ENCODE results near the gene SLC38A8. TPM values are rescaled to one million over a fixed set of nuclear protein-coding genes. Genes with fewer than 3 reads are reported as not detected.

The SLC38A8 gene
- total RNA-seq, 1 experiment from 2014 or later, result not detected

DNA sequence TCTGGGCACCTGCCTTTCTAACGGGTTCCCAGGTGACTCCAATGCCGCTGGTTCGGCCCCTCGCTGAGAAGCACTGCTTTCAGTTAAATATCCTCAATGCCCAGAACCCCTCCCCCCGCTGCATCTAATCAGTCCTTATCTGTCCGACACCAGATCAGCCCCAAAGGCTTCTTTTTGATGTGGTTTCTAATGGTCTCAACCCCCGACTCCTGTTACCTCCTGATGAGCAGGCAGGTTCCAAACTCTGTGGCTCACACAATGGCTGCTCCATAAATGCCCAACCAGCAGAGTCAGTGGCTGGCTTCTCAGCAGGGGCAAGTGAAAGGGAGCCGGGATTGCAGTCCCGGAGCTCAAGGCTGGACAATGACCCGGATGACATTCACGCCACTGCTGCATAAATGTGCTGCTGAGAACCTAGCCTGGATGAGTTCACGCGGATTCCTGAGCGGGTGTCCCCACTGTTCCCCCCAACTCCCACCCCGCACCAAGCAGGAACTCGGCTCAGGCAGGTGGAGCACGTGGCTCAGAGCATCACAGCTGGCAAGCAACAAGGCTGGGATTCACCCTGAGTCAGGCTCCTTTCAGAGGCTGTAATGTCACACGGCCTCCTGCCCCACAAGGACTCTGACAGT is 1.0 kb upstream of the SLC38A8 start:
- TF ChIP-seq POLR2AphosphoS5 (IDR thresholded peaks at IDR 0.05; ENCODE audit: low read depth, low read length), result no peak
- TF ChIP-seq, protein P1, sequence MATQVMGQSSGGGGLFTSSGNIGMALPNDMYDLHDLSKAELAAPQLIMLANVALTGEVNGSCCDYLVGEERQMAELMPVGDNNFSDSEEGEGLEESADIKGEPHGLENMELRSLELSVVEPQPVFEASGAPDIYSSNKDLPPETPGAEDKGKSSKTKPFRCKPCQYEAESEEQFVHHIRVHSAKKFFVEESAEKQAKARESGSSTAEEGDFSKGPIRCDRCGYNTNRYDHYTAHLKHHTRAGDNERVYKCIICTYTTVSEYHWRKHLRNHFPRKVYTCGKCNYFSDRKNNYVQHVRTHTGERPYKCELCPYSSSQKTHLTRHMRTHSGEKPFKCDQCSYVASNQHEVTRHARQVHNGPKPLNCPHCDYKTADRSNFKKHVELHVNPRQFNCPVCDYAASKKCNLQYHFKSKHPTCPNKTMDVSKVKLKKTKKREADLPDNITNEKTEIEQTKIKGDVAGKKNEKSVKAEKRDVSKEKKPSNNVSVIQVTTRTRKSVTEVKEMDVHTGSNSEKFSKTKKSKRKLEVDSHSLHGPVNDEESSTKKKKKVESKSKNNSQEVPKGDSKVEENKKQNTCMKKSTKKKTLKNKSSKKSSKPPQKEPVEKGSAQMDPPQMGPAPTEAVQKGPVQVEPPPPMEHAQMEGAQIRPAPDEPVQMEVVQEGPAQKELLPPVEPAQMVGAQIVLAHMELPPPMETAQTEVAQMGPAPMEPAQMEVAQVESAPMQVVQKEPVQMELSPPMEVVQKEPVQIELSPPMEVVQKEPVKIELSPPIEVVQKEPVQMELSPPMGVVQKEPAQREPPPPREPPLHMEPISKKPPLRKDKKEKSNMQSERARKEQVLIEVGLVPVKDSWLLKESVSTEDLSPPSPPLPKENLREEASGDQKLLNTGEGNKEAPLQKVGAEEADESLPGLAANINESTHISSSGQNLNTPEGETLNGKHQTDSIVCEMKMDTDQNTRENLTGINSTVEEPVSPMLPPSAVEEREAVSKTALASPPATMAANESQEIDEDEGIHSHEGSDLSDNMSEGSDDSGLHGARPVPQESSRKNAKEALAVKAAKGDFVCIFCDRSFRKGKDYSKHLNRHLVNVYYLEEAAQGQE (IDR thresholded peaks at IDR 0.05; ENCODE audit: insufficient read depth in 1 of 2, low read depth in 2 of 2, low read length in 1 of 2), result no peak
- TF ChIP-seq, protein P2, sequence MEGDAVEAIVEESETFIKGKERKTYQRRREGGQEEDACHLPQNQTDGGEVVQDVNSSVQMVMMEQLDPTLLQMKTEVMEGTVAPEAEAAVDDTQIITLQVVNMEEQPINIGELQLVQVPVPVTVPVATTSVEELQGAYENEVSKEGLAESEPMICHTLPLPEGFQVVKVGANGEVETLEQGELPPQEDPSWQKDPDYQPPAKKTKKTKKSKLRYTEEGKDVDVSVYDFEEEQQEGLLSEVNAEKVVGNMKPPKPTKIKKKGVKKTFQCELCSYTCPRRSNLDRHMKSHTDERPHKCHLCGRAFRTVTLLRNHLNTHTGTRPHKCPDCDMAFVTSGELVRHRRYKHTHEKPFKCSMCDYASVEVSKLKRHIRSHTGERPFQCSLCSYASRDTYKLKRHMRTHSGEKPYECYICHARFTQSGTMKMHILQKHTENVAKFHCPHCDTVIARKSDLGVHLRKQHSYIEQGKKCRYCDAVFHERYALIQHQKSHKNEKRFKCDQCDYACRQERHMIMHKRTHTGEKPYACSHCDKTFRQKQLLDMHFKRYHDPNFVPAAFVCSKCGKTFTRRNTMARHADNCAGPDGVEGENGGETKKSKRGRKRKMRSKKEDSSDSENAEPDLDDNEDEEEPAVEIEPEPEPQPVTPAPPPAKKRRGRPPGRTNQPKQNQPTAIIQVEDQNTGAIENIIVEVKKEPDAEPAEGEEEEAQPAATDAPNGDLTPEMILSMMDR (IDR thresholded peaks at IDR 0.05), result no peak
- no peak for TF ChIP-seq TCF7L2 (IDR thresholded peaks at IDR 0.05; ENCODE audit: low read depth, low read length)
- no peak for TF ChIP-seq SIN3A (IDR thresholded peaks at IDR 0.05; ENCODE audit: borderline replicate concordance, insufficient read depth, low read depth, low read length)
- in situ Hi-C loops (cut with HindIII; ENCODE audit: low pct_unique_long_range_greater_than_20kb, low sequenced_read_pairs), result no loop called here
- BruUV-seq (replicated peaks), result no TSS peak
- Histone ChIP-seq H3K4me3 (ENCODE audit: low read depth in 2 of 2, low read length in 2 of 2) (no peak overlapping the region), H3K36me3 (ENCODE audit: control insufficient read depth, insufficient read depth, low read length) (no peaks in the 10 kb centered on the region), H3K4me1 (ENCODE audit: control insufficient read depth, insufficient read depth, low read length) (no peaks in the 10 kb centered on the region), H3K9me3 (ENCODE audit: control insufficient read depth, insufficient read depth, low read depth, low read length) (no peaks in the 10 kb centered on the region), H3K27ac (ENCODE audit: low read length) (no peak overlapping the region), H3K27me3 (ENCODE audit: control insufficient read depth, insufficient read depth, low read length) (no peaks in the 10 kb centered on the region)
- ATAC-seq, result peak; percentile 32; the same call in 1 of the 2 replicates
- ChIA-PET CTCF (interaction anchor here (1.0 kb wide), 1 partner anchor 89 kb away, joined by 6 read pairs; no protein-coding TSS in a partner anchor), POLR2A (no interaction called here)
- intact Hi-C loops (cut with micrococcal nuclease; ENCODE audit: unreplicated experiment), result no loop called here
- no peak for DNase-seq (ENCODE audit: low read depth, low spot score)

DNA sequence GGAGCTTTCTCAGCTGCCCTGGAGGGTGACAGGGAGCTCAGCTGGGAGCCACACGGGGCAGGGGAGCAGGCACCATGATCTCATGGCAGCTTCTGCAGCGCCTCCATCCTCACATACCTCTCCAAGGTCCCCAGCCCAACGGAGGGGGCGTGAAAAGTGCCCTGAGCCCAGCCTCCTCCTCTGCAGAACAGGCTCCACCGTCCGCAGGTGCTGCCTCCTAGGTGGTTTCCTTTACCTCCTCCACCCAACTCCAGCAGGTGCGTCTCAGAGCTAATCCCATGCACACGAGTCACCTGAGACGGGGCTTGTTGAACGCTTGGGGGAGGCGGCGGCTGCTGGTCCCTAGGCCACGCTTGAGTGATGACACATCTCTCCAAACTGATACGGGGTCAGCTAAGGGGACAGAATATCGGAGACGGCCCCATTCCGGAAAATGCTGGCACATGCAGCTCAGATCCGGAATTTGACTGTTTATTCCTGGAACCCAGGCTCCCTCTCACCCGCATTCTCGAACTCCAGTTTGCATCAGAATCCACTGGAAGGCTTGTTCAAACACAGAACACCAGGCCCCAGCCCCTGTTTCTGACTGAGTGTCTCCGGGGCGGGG is 387 bp upstream of the SLC38A8 start:
- H3K27me3 ChIP-seq (ENCODE audit: control insufficient read depth, insufficient read depth, low read length), result no peaks in the 10 kb centered on the region
- CTCF ChIA-PET, result no interaction called here
- in situ Hi-C loops (cut with HindIII; ENCODE audit: low pct_unique_long_range_greater_than_20kb, low sequenced_read_pairs), result no loop called here
- DNase-seq (ENCODE audit: low read depth, low spot score) (no peak), ATAC-seq (no peak)
- intact Hi-C loops (cut with micrococcal nuclease; ENCODE audit: unreplicated experiment), result no loop called here
- no peak for TF ChIP-seq TCF7L2 (IDR thresholded peaks at IDR 0.05; ENCODE audit: low read depth, low read length)
- TF ChIP-seq, protein P1 (IDR thresholded peaks at IDR 0.05; ENCODE audit: insufficient read depth in 1 of 2, low read depth in 2 of 2, low read length in 1 of 2), result no peak
- H3K36me3 ChIP-seq (ENCODE audit: control insufficient read depth, insufficient read depth, low read length), result no peaks in the 10 kb centered on the region
- H3K4me1 ChIP-seq (ENCODE audit: control insufficient read depth, insufficient read depth, low read length), result no peaks in the 10 kb centered on the region
- no peak overlapping the region for H3K4me3 ChIP-seq (ENCODE audit: low read depth in 2 of 2, low read length in 2 of 2)
- POLR2A ChIA-PET, result no interaction called here
- no peaks in the 10 kb centered on the region for H3K9me3 ChIP-seq (ENCODE audit: control insufficient read depth, insufficient read depth, low read depth, low read length)
- no TSS peak for BruUV-seq (replicated peaks)
- H3K27ac ChIP-seq (ENCODE audit: low read length), result no peak overlapping the region

Measured in Panc1 (cell line).